ENCODE results near the gene MTX2. TPM values are rescaled to one million over a fixed set of nuclear protein-coding genes. Genes with fewer than 3 reads are reported as not detected.

The MTX2 gene
- total and polyA plus RNA-seq, 2 donors (not counting 3 experiments of a cell fraction or from before 2014, with no cell fraction given), result 31.3 TPM

GRCh38 chr2:176297067-176297466, 27.8 kb downstream of the MTX2 start:
- dilution Hi-C loops (cut with MboI; ENCODE audit: extremely low pct_ligation_motif_present, low sequenced_read_pairs) (no loop called here), intact Hi-C loops (cut with micrococcal nuclease) (no loop called here)
- no peak for TF ChIP-seq MAX (IDR thresholded peaks at IDR 0.05; ENCODE audit: insufficient read depth, insufficient read length)
- no peak for TF ChIP-seq JUN (IDR thresholded peaks at IDR 0.05; ENCODE audit: borderline replicate concordance, insufficient read depth, insufficient read length, low read depth)
- TF ChIP-seq POLR2A (IDR thresholded peaks at IDR 0.05; ENCODE audit: low read depth, low read length), result no peak
- no peak for TF ChIP-seq FOS (IDR thresholded peaks at IDR 0.05; ENCODE audit: borderline replicate concordance, insufficient read depth, low read length)
- no peak for TF ChIP-seq CTCF (IDR thresholded peaks at IDR 0.05; ENCODE audit: extremely low read depth in 1 of 2, insufficient read depth in 1 of 2, low read depth in 1 of 2, low read length in 2 of 2)
- TF ChIP-seq GATA2 (IDR thresholded peaks at IDR 0.05; ENCODE audit: insufficient read depth, insufficient read length, low read depth, low read length), result no peak
- no peak for TF ChIP-seq EZH2 (IDR thresholded peaks at IDR 0.05; ENCODE audit: borderline replicate concordance, low read depth, low read length, severe bottlenecking)
- TF ChIP-seq MYC (IDR thresholded peaks at IDR 0.05; ENCODE audit: low read depth, low read length), result no peak
- TF ChIP-seq POLR2AphosphoS5 (IDR thresholded peaks at IDR 0.05; ENCODE audit: insufficient read depth, low read depth, low read length), result no peak
- Histone ChIP-seq H3K4me1 (ENCODE audit: control insufficient read depth, extremely low read depth, insufficient read depth, low read length) (no peaks in the 10 kb centered on the region), H3K9me3 (replicated peaks; ENCODE audit: control insufficient read depth, insufficient read depth, low read length) (no peaks in the 10 kb centered on the region), H3K27ac (ENCODE audit: insufficient read depth, low read depth, low read length) (no peak overlapping the region), H3K79me2 (ENCODE audit: control insufficient read depth, insufficient read depth, low read length) (peaks cover 16% of the 10 kb centered on the region), H3K4me2 (ENCODE audit: insufficient read depth, low read length) (no peak overlapping the region), H3K36me3 (ENCODE audit: control insufficient read depth in 2 of 2, extremely low read depth in 1 of 2, insufficient read depth in 2 of 2, low read length in 2 of 2) (peaks cover 0 to 2% of the 10 kb centered on the region in 2 experiments), H4K20me1 (replicated peaks; ENCODE audit: control insufficient read depth, extremely low read depth, insufficient read depth, low read length) (no peaks in the 10 kb centered on the region), H3K9me1 (replicated peaks; ENCODE audit: control insufficient read depth, extremely low read depth, insufficient read depth, low read length) (no peaks in the 10 kb centered on the region), H3K9ac (replicated peaks; ENCODE audit: extremely low read depth, insufficient read depth, low read length) (no peak overlapping the region), H3K27me3 (ENCODE audit: control insufficient read depth in 2 of 2, insufficient read depth in 2 of 2, low read length in 2 of 2) (no peaks in the 10 kb centered on the region), H3K4me3 (replicated peaks in 1 of 3; ENCODE audit: insufficient read depth in 1 of 3, low read depth in 1 of 3, low read length in 3 of 3) (no peak overlapping the region), H2AFZ (ENCODE audit: low read depth, low read length) (no peak overlapping the region)
- POLR2A ChIA-PET, result no interaction called here
- no peak for FAIRE-seq
- no peak for DNase-seq (ENCODE audit: low read depth, low spot score)
- BruUV-seq (replicated peaks), result no TSS peak
- CTCF ChIA-PET, result interaction anchor here (0.7 to 1.6 kb wide), 4 partner anchors 11 to 158 kb away, joined by 3 to 9 read pairs (median 4); no protein-coding TSS in a partner anchor
